HG03558 (cell line): ENCODE measurements around the gene UBXN4.
"Not testable (repeated sequence)": the region's sequence is repeated elsewhere in the genome, so short reads cannot be mapped to it uniquely, and the experiment has no call there.

Source experiments
- ATAC-seq: cut with Tn5 transposase; IDR thresholded peaks from one replicate; pipeline ENCODE4 v1.9.1; 2021; ENCODE audit warnings: moderate number of reproducible peaks; ENCODE audit not compliant: unreplicated experiment; ENCODE audit errors: extremely low read depth

The UBXN4 gene

GRCh38 chr2:135762022-135762421, 20.4 kb downstream of the UBXN4 start:
- ATAC-seq: no peak

GRCh38 chr2:135762530-135762929, 20.9 kb downstream of the UBXN4 start:
- no peak for ATAC-seq

GRCh38 chr2:135768863-135769262, 27.2 kb downstream of the UBXN4 start:
- ATAC-seq: no peak

- no peak for ATAC-seq
Observed at GRCh38 chr2:135773319-135773718, 31.7 kb downstream of the UBXN4 start.

GRCh38 chr2:135773917-135774316, 32.3 kb downstream of the UBXN4 start:
- no peak for ATAC-seq

- no peak for ATAC-seq
Observed at GRCh38 chr2:135775420-135775819, 33.8 kb downstream of the UBXN4 start.

- no peak for ATAC-seq
Observed at GRCh38 chr2:135776367-135776766, 34.7 kb downstream of the UBXN4 start.

- no peak for ATAC-seq
Observed at GRCh38 chr2:135782231-135782630, 40.6 kb downstream of the UBXN4 start.

- ATAC-seq: no peak
Observed at GRCh38 chr2:135783439-135783838, 41.8 kb downstream of the UBXN4 start.

GRCh38 chr2:135785032-135785431, 43.4 kb downstream of the UBXN4 start:
- no peak for ATAC-seq

GRCh38 chr2:135786823-135787222, 45.2 kb downstream of the UBXN4 start:
- ATAC-seq: no peak

- no peak for ATAC-seq
Observed at GRCh38 chr2:135790423-135790822, 48.8 kb downstream of the UBXN4 start.

- ATAC-seq: no peak
Observed at GRCh38 chr2:135791418-135792190, 49.9 kb downstream of the UBXN4 start.

GRCh38 chr2:135792401-135793150, 50.9 kb downstream of the UBXN4 start:
- ATAC-seq: no peak

GRCh38 chr2:135795641-135796040, 54.0 kb downstream of the UBXN4 start:
- ATAC-seq: not testable (repeated sequence)

- no peak for ATAC-seq
Observed at GRCh38 chr2:135796606-135797005, 55.0 kb downstream of the UBXN4 start.

GRCh38 chr2:135797497-135798274, 56.0 kb downstream of the UBXN4 start:
- peak; percentile 43 for ATAC-seq

- ATAC-seq: no peak
Observed at GRCh38 chr2:135798275-135798705, 56.6 kb downstream of the UBXN4 start.

GRCh38 chr2:135798762-135799161, 57.1 kb downstream of the UBXN4 start:
- ATAC-seq: no peak

GRCh38 chr2:135799738-135800137, 58.1 kb downstream of the UBXN4 start:
- ATAC-seq: no peak
